CD4-positive, alpha-beta T cell treated with Interferon alpha-2 for 1 hour (primary cell): ENCODE data around the gene CEACAM19.
A peak's percentile ranks its signal among the peaks of the same experiment; 100 is the strongest.
"Not testable (repeated sequence)": the region's sequence is repeated elsewhere in the genome, so short reads cannot be mapped to it uniquely, and the experiment has no call there.

Source experiments
- DNase-seq, 2 donors: peaks; one replicate each; pipeline ENCODE4 v3.0.0-alpha.2; 2020 to 2022

CEACAM19 gene

GRCh38 chr19:44702551-44703176 is 31.4 kb downstream of the CEACAM19 start:
- no peak for DNase-seq

DNA sequence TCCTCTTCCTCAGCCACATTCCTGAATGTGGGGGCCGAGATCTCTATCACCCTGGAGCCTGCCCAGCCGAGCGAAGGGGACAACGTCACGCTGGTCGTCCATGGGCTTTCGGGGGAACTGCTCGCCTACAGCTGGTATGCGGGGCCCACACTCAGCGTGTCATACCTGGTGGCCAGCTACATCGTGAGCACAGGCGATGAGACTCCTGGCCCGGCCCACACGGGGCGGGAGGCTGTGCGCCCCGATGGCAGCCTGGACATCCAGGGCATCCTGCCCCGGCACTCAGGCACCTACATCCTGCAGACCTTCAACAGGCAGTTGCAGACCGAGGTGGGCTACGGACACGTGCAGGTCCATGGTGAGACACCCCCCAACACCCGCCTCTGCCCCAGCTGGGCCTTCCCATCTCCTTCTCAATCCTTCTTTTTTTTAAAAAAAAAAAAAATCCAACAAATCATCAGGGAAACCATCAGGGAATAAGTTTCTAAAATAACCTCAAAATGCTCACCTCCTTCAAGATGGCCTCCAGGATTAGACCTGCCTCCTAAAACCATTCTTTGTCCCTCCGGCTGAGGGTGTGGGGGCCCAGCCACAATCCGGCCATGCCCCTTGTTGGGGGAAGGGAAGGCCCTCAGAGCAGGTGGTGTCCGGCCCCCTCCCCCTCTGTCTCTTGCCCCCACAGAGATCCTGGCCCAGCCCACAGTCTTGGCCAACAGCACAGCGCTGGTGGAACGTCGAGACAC is 32.2 kb downstream of the CEACAM19 start:
- DNase-seq, result no peak

GRCh38 chr19:44704982-44705381 is 33.7 kb downstream of the CEACAM19 start:
- DNase-seq, result no peak

- DNase-seq, result no peak
Observed at GRCh38 chr19:44705502-44706010, 34.3 kb downstream of the CEACAM19 start.

DNA sequence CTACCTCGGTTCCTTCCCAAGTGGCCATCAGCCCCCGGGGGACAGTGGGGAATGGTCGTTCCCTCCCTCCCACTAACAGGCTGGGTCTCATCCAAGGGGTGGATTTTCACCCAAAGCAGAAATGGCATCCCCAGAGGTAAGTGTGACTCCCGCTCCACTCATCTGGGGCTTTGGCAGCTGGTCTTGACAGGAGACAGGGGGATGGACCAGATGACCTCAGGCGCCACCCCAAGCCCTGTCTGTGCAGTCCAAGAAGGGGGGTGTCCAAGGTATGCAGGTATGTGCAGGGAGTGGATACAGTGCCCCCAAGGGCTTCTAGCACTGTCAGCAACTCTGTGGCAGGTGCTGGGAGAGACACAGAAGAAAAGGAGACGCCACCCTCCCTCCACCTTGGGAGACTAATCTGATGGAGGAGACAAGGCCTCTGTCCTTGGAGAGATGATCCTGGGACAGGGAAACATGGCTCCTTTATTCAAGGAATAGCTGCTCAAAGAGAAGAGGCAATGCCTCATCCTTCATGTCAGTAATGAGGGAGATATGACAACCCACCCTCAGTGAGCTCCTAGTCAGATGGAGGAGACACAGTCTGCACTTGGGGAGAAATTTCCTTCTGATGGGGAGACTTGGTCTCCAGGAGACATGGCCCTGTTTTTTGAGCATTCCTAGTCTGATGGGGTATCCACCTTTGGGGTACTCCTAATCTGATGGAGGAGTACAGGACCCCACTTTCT is 35.4 kb downstream of the CEACAM19 start:
- no peak for DNase-seq

DNA sequence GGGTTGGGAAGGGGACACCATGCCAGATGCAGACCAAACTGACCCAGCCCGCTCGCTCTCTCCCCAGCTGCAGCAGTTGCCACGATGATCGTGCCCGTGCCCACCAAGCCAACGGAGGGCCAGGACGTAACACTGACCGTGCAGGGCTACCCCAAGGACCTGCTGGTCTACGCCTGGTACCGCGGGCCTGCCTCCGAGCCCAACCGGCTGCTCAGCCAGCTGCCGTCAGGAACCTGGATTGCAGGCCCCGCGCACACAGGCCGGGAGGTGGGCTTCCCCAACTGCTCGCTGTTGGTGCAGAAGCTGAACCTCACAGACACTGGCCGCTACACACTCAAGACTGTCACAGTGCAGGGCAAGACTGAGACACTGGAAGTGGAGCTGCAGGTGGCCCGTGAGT is 36.5 kb downstream of the CEACAM19 start:
- DNase-seq, result no peak

DNA sequence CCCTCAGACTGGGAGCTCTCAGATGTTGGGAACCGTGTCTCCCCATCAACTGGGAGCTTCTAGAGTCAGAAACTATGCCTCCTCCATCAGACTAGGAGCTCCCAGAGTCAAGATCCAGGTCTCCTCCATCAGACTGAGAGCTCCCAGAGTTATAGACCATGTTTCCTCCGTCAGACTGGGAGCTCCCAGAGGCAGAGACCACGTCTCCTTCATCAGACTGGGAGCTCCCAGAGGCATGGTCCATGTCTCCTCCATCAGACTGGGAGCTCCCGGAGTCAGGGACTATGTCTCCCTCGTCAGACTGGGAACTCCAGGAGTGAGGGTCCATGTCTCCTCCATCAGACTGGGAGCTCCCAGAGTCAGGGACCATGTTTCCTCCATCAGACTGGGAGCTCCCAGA is 37.7 kb downstream of the CEACAM19 start:
- no peak for DNase-seq

DNA sequence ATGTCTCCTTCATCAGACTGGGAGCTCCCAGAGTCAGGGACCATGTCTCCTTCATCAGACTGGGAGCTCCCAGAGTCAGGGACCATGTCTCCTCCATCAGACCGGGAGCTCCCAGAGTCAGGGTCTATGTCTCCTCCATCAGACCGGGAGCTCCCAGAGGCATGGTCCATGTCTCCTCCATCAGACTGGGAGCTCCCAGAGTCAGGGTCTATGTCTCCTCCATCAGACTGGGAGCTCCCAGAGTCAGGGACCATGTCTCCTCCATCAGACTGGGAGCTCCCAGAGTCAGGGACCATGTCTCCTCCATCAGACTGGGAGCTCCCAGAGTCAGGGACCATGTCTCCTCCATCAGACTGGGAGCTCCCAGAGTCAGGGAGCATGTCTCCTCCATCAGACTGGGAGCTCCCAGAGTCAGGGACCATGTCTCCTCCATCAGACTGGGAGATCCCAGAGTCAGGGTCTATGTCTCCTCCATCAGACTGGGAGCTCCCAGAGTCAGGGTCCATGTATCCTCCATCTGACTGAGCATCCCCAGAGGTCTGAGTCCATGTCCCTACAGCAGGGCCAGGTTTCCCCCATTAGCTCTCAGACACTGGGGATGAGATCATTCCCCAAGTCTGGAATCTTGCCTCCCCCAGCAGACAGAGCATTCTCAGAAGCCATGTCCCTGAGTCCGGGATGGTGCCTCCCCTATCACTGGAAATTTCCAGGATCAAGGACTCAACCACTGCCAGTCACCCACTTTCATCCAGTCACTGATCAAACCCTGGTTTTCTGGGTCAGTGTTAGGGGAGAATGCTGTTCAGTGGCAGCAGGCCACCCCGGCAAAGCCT is 38.4 kb downstream of the CEACAM19 start:
- not testable (repeated sequence) for DNase-seq

GRCh38 chr19:44710483-44710882 is 39.2 kb downstream of the CEACAM19 start:
- no peak for DNase-seq

GRCh38 chr19:44712864-44713515 is 41.7 kb downstream of the CEACAM19 start:
- no peak for DNase-seq

DNA sequence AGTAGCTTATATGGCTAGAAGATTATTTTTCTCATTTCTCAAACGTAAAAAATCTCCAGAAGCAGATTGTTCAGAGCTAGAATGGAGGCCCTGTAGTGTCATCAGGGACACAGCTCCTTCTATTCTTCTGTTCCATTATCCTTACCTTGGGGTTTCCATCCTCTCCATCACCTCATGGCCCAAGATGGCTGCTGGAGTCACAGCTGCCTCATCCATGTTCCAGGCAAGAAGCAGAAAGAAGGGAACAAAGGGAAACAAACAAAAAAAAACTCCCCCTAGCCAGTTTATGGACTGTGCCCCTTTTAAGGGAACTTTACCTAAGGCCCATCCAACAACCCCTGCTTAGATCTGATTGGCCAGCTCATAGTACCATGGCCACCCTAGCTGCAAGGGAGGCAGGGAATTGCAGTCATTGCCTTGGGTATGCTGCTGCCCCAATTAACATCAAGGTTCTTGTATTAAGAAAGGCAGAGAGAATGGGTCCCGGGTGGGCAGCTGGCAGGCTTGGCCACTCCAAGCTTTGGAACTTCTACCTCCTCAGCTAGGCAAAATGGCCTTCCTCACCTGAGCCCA is 43.4 kb downstream of the CEACAM19 start:
- no peak for DNase-seq

GRCh38 chr19:44717603-44718002 is 46.3 kb downstream of the CEACAM19 start:
- DNase-seq, result no peak

DNA sequence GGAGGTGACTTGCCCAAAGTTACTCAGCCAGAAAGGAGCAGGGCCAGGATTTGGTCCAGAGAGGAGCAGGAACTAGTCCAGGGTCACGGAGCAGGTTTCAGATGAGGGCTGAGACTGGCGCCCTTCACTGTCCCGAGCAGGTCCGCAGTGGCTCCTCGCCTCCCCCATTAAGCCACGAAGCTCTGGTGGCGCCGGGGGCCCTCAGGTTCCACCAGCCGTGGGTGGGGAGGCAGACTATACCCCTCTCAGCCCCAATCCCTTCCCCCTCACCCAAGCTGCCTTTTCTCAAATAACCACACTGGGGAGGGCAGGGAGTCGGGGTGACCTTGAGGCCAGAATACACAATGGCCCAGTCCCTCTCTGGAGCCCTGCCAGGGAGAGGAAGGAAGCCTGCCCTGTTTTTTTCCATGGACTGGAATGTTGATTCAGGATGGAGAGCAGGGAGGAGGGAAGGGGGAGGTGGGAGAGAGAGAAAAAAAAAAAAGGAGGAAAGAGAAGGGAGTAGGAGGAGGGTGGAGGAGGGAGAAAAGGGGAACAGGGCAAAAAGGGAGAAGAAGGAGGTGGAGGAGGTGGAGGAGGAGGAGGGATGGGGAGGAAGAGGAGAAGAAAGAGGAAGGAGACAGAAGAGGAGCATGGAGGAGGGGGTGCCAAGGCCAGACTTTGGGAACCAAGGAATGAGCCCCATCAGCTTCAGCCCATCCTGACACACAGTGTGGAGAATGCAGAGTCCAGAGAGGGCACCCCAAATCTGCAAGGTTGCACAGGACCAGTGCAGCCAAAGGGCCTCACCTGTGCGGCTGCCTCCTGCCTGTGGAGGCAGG is 47.4 kb downstream of the CEACAM19 start:
- no peak for DNase-seq

DNA sequence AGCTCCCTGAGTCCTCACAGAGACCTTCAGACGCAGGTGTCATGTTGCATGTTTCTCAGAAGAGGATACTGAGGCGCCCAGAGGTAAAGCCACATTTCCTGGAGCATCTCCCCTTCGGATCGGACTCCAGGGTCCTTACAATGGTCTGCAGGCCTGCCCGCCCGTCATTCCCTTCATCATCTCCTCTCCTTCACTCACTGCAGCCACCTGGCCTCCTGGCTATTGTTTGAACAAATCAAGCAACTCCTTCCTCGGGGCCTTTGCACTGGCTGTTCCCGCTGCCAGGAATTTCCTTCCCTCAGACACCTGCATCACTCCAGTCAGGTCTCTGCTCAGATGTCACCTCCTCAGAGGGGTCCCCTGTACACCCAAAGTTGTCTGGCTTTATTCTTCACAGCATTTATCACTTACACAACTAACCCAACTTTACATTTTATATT is 48.0 kb downstream of the CEACAM19 start:
- DNase-seq, result no peak

GRCh38 chr19:44720396-44720795 is 49.1 kb downstream of the CEACAM19 start:
- not testable (repeated sequence) for DNase-seq

GRCh38 chr19:44720945-44721344 is 49.7 kb downstream of the CEACAM19 start:
- DNase-seq, result no peak

DNA sequence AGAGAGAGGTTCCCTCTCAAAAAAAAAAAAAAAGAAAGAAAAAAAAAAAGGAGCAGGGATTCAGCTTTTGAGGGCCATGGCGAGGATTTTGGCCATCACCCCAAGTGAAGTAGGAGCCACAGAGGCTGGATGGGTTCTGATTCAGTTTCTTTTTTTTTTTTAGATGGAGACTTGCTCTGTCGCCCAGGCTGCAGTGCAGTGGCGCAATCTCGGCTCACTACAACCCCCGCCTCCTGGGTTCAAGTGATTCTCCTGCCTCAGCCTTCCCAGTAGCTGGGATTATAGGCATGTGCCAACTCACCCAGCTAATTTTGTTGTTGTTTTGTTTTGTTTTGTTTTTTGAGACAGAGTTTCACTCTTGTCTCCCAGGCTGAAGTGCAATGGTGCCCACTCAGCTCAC is 50.1 kb downstream of the CEACAM19 start:
- DNase-seq, result not testable (repeated sequence)

DNA sequence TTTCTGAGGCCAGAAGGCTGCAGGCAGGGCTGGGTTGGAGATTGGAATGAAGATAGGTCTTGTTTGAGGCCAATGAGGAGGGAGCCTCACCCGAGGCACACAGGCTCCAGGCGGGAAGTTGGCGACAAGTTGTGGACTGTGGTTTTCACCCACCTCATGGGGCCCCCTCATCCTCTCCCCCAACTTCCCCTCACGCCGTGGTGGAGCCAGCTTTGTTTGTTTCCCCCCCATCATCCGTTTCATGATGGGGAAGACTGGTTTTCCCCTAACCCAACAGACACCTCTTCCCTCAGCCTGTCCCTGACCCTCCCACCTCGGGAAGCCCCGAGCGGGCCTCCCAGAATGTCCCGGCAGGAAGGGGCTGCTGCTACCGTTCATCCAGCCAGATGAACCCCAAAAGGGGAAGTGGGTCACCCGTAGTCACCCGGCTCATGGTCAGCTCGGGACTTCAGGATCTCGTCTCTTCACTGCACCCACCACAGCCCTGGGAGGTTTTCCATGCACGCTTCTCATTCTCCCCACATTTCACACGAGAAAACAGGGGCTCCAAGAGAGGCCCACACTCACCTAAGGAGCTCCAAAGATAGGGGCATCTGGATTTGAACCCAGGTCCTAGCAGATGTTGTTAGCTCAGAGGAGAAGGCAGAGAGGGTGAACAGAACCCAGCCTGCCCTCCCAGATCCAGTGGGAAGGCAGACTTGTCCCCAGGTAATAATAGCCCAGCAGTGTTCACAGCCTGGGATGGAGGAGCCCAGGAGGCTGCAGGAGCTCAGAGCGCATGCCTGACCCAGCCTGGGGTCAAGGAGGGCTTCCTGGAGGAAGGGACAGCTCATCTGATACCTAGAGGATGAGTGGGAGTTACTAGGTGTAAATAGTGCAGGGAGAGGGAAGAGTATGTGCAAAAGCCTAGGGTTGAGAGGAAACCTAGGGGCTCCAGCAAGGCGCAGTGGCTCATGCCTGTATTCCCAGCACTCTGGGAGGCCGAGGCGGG is 51.1 kb downstream of the CEACAM19 start:
- DNase-seq, result peak in 1 of 2 donors; percentile 50

GRCh38 chr19:44723299-44723951 is 52.1 kb downstream of the CEACAM19 start:
- peak in 1 of 2 donors; percentile 25 for DNase-seq
